Liver (tissue), 9 donors: ENCODE results near the gene AKAP13. TPM values are rescaled to one million over a fixed set of nuclear protein-coding genes. Genes with fewer than 3 reads are reported as not detected.

Source experiments
- DNase-seq: peaks from one replicate; pipeline ENCODE4 v3.0.0-alpha.2; 2017; ENCODE audit warnings: low spot score
- H3K27ac ChIP-seq, 2 donors: one replicate each; pipeline ENCODE4 v1.7.0; 2013; ENCODE audit warnings: inconsistent platforms in 2 of 2, low read length in 2 of 2, control low read depth in 1 of 2, low read depth in 1 of 2, mild to moderate bottlenecking in 1 of 2
- H3K27me3 ChIP-seq, 4 donors: one replicate each; pipeline versions ENCODE4 v1.6.1 to v1.7.0; 2013; ENCODE audit warnings: low read length in 3 of 4, inconsistent platforms in 1 of 4, mild to moderate bottlenecking in 1 of 4, moderate library complexity in 1 of 4; ENCODE audit not compliant: control insufficient read depth in 4 of 4, insufficient read depth in 4 of 4
- H3K36me3 ChIP-seq, 4 donors: one replicate each; pipeline versions ENCODE4 v1.6.1 to v1.7.0; 2013; ENCODE audit warnings: low read length in 3 of 4, mild to moderate bottlenecking in 3 of 4, low read depth in 1 of 4, moderate library complexity in 1 of 4; ENCODE audit not compliant: control insufficient read depth in 4 of 4, insufficient read depth in 3 of 4
- H3K4me1 ChIP-seq, 4 donors: one replicate each; pipeline versions ENCODE4 v1.6.1 to v1.7.0; 2013; ENCODE audit warnings: low read length in 3 of 4, mild to moderate bottlenecking in 3 of 4, moderate library complexity in 1 of 4; ENCODE audit not compliant: control insufficient read depth in 4 of 4, insufficient read depth in 4 of 4
- H3K4me3 ChIP-seq, 3 donors: one replicate each; pipeline versions ENCODE4 v1.6.1 to v1.7.0; 2013; ENCODE audit warnings: low read length in 3 of 3, control low read depth in 1 of 3, low read depth in 1 of 3, mild to moderate bottlenecking in 1 of 3
- H3K9ac ChIP-seq, 2 donors: one replicate each; pipeline ENCODE4 v1.7.0; 2013; ENCODE audit warnings: low read length in 2 of 2, mild to moderate bottlenecking in 2 of 2, moderate library complexity in 2 of 2, control low read depth in 1 of 2, low read depth in 1 of 2
- H3K9me3 ChIP-seq, 4 donors: one replicate each; pipeline versions ENCODE4 v1.6.1 to v1.7.0; 2013; ENCODE audit warnings: low read length in 3 of 4; ENCODE audit not compliant: control insufficient read depth in 4 of 4
- ATF3 ChIP-seq: IDR thresholded peaks from 2 replicates; pipeline ENCODE4 v1.6.1; 2016; ENCODE audit warnings: antibody characterized with exemption
- CTCF ChIP-seq: fragments of 150-350 bp; IDR thresholded peaks from 2 replicates; pipeline ENCODE4 v1.5.1; 2017; ENCODE audit warnings: improper control_type of control experiment, low read depth, low read length; ENCODE audit not compliant: missing input control
- EGR1 ChIP-seq, 2 donors: IDR thresholded peaks; 2 replicates each; pipeline ENCODE4 v1.6.1; 2016 to 2018; ENCODE audit warnings: antibody characterized with exemption in 2 of 2, low read depth in 2 of 2
- FOXA1 ChIP-seq: IDR thresholded peaks from 2 replicates; pipeline ENCODE4 v1.6.1; 2016; ENCODE audit warnings: antibody characterized with exemption
- GABPA ChIP-seq, 2 donors: IDR thresholded peaks in 1 of 2; conservative IDR thresholded peaks in 1 of 2; 2 replicates each; pipeline ENCODE4 v1.6.1; 2016; ENCODE audit warnings: antibody characterized with exemption in 2 of 2, mild to moderate bottlenecking in 1 of 2, moderate library complexity in 1 of 2
- HNF4A ChIP-seq, 2 donors: conservative IDR thresholded peaks; 2 replicates each; pipeline ENCODE4 v1.6.1; 2016; ENCODE audit warnings: antibody characterized with exemption in 2 of 2, mild to moderate bottlenecking in 2 of 2
- JUND ChIP-seq, 2 donors: IDR thresholded peaks; 2 replicates each; pipeline ENCODE4 v1.6.1; 2016; ENCODE audit warnings: antibody characterized with exemption in 2 of 2
- MAX ChIP-seq: IDR thresholded peaks from 2 replicates; pipeline ENCODE4 v1.6.1; 2016; ENCODE audit warnings: antibody characterized with exemption
- NR2F2 ChIP-seq: IDR thresholded peaks from 2 replicates; pipeline ENCODE4 v1.6.1; 2016; ENCODE audit warnings: antibody characterized with exemption
- RAD21 ChIP-seq, 2 donors: IDR thresholded peaks; 2 replicates each; pipeline ENCODE4 v1.6.1; 2016; ENCODE audit warnings: antibody characterized with exemption in 2 of 2, mild to moderate bottlenecking in 2 of 2
- REST ChIP-seq: IDR thresholded peaks from 2 replicates; pipeline ENCODE4 v1.6.1; 2016; ENCODE audit warnings: antibody characterized with exemption, mild to moderate bottlenecking
- RXRA ChIP-seq, 2 donors: IDR thresholded peaks; 2 replicates each; pipeline ENCODE4 v1.6.1; 2017 to 2018; ENCODE audit warnings: antibody characterized with exemption in 2 of 2, mild to moderate bottlenecking in 1 of 2
- SP1 ChIP-seq: IDR thresholded peaks from 2 replicates; pipeline ENCODE4 v1.6.1; 2018; ENCODE audit warnings: antibody characterized with exemption, mild to moderate bottlenecking
- ZBTB33 ChIP-seq: IDR thresholded peaks from 2 replicates; pipeline ENCODE4 v1.6.1; 2016; ENCODE audit warnings: antibody characterized with exemption
- WGBS: extraction: QIAGEN DNeasy Blood & Tissue Kit; methylation state at CpG from one replicate; pipeline ENCODE4 v1.1.7; 2013; 5-methylcytosine and 5-hydroxymethylcytosine counted together
- polyA plus RNA-seq, 2 donors: library from polyadenylated mRNA; stranded (reverse) in 1 of 2; unstranded in 1 of 2; fragments of 200-250 nt in 1 of 2; fragments of >200 nt in 1 of 2; fragmentation: Nextera tagmentation in 1 of 2; extraction: Ambion mirVana in 1 of 2; gene quantifications; one replicate each; pipeline versions ENCODE4 v1.2.1 to v1.2.3, GENCODE V29; 2013 to 2015
- total RNA-seq, 2 donors: library from RNA; depleted of rRNA; stranded (reverse); fragments of >200 nt; gene quantifications; one replicate each; pipeline ENCODE4 v1.2.3, GENCODE V29; 2014
- donor health status: healthy.
- donor health status: healthy.
- donor health status: healthy.
- donor health status: healthy.
- donor health status: healthy.

AKAP13 gene
- total and polyA plus RNA-seq, 4 donors = 18.6 to 92.3 (median 37.4) TPM

GRCh38 chr15:85362436-85363081, 17.8 kb upstream of the AKAP13 start:
- Histone ChIP-seq H3K36me3 (no peaks in the 10 kb centered on the region), H3K9me3 (no peaks in the 10 kb centered on the region), H3K27me3 (no peaks in the 10 kb centered on the region), H3K4me1 (peaks cover 0 to 9% (median 8%) of the 10 kb centered on the region in 4 donors), H3K9ac (no peak overlapping the region), H3K27ac (no peak overlapping the region), H3K4me3 (no peak overlapping the region)
- no peak for TF ChIP-seq RXRA (IDR thresholded peaks at IDR 0.05)
- no peak for TF ChIP-seq ZBTB33
- no peak for TF ChIP-seq JUND (IDR thresholded peaks at IDR 0.05)
- TF ChIP-seq GABPA (IDR thresholded peaks at IDR 0.05 in 1 of 2, conservative IDR thresholded peaks at IDR 0.05 in 1 of 2) = no peak
- 95% methylated on average over 6 of the region's 6 CpGs for WGBS
- no peak for DNase-seq

GRCh38 chr15:85365980-85366379, 14.4 kb upstream of the AKAP13 start:
- Histone ChIP-seq H3K27me3 (no peaks in the 10 kb centered on the region), H3K9ac (no peak overlapping the region), H3K4me3 (no peak overlapping the region), H3K36me3 (no peaks in the 10 kb centered on the region), H3K9me3 (no peaks in the 10 kb centered on the region), H3K4me1 (no peaks in the 10 kb centered on the region), H3K27ac (no peak overlapping the region)
- no peak for TF ChIP-seq RAD21 (IDR thresholded peaks at IDR 0.05)
- DNase-seq = no peak
- 99% methylated on average over 2 of the region's 2 CpGs for WGBS

GRCh38 chr15:85367741-85368140, 12.7 kb upstream of the AKAP13 start:
- Histone ChIP-seq H3K4me1 (no peaks in the 10 kb centered on the region), H3K27ac (no peak overlapping the region), H3K9ac (no peak overlapping the region), H3K27me3 (no peaks in the 10 kb centered on the region), H3K36me3 (no peaks in the 10 kb centered on the region), H3K4me3 (no peak overlapping the region), H3K9me3 (no peaks in the 10 kb centered on the region)
- WGBS = 96% methylated on average over 4 of the region's 4 CpGs
- DNase-seq = no peak
- no peak for TF ChIP-seq GABPA (IDR thresholded peaks at IDR 0.05 in 1 of 2, conservative IDR thresholded peaks at IDR 0.05 in 1 of 2)
- TF ChIP-seq ATF3 = no peak
- TF ChIP-seq RAD21 (IDR thresholded peaks at IDR 0.05) = no peak
- no peak for TF ChIP-seq RXRA (IDR thresholded peaks at IDR 0.05)

- no peak overlapping the region for H3K4me3 ChIP-seq
- H3K4me1 ChIP-seq = peaks cover 0 to 5% (median 0%) of the 10 kb centered on the region in 4 donors
- WGBS = 87% methylated on average over 4 of the region's 4 CpGs
- H3K9me3 ChIP-seq = no peaks in the 10 kb centered on the region
- H3K27me3 ChIP-seq = no peaks in the 10 kb centered on the region
- no peak for DNase-seq
- no peak overlapping the region for H3K27ac ChIP-seq
- H3K9ac ChIP-seq = no peak overlapping the region
- no peaks in the 10 kb centered on the region for H3K36me3 ChIP-seq
- TF ChIP-seq RAD21 (IDR thresholded peaks at IDR 0.05) (no peak), SP1 (no peak), HNF4A (conservative IDR thresholded peaks at IDR 0.05) (no peak), CTCF (no peak), REST (no peak), JUND (IDR thresholded peaks at IDR 0.05) (no peak), ATF3 (no peak), RXRA (IDR thresholded peaks at IDR 0.05) (no peak), FOXA1 (no peak), NR2F2 (no peak), MAX (no peak), GABPA (IDR thresholded peaks at IDR 0.05 in 1 of 2, conservative IDR thresholded peaks at IDR 0.05 in 1 of 2) (no peak), EGR1 (IDR thresholded peaks at IDR 0.05; ENCODE audit: low read depth in 2 of 2) (no peak)
These were observed 5.6 kb upstream of the AKAP13 start for GRCh38 chr15:85374831-85375230.
